AG04450 (cell line): ENCODE results near the gene RILPL2. TPM values are rescaled to one million over a fixed set of nuclear protein-coding genes. Genes with fewer than 3 reads are reported as not detected.
"Not testable (repeated sequence)": the region's sequence is repeated elsewhere in the genome, so short reads cannot be mapped to it uniquely, and the experiment has no call there.

ENCODE experiments used
- CTCF ChIA-PET: fragments of 300-600, 350-600 bp; formaldehyde crosslinking; extraction: SDS; loops from one replicate; lab custom pipeline; 2022; ENCODE audit warnings: antibody characterized with exemption, inconsistent platforms; lab: Charles Lee
- POLR2A ChIA-PET: fragments of 350-600 bp; formaldehyde crosslinking; extraction: SDS; loops from one replicate; lab custom pipeline; 2021; ENCODE audit warnings: antibody characterized with exemption, inconsistent platforms; lab: Yijun Ruan, JAX
- DNase-seq: peaks from one replicate; pipeline ENCODE4 v3.0.0-alpha.2; 2011; ENCODE audit warnings: low read depth, low spot score
- H3K27ac ChIP-seq: one replicate; pipeline ENCODE4 v1.5.1; 2012; ENCODE audit warnings: low read depth, low read length, control low read depth
- H3K27me3 ChIP-seq: one replicate; pipeline ENCODE4 v1.6.0; 2012; ENCODE audit warnings: low read length; ENCODE audit not compliant: control insufficient read depth, insufficient read depth
- H3K4me3 ChIP-seq: 2 replicates; pipeline ENCODE4 v1.5.1; 2011; ENCODE audit warnings: mild to moderate bottlenecking, low read depth, low read length, control low read depth
- H3K9me3 ChIP-seq: 2 replicates; pipeline ENCODE4 v1.5.1; 2012; ENCODE audit warnings: low read length; ENCODE audit not compliant: control insufficient read depth, insufficient read depth
- CTCF ChIP-seq: IDR thresholded peaks from 2 replicates; pipeline ENCODE4 v1.5.1; 2011; ENCODE audit warnings: low read depth, low read length, control low read depth, inconsistent platforms
- polyA plus RNA-seq: library from polyadenylated mRNA; depleted of rRNA; stranded (reverse); fragments of >200 nt; gene quantifications from 2 replicates; pipeline ENCODE4 v1.2.3, GENCODE V29; 2011

Gene RILPL2
- polyA plus RNA-seq, 1 experiment: 2.9 TPM

GRCh38 chr12:123388177-123388950, 48.1 kb downstream of the RILPL2 start:
- H3K4me3 ChIP-seq: peak overlapping the region; percentile 71
- ChIA-PET CTCF (no interaction called here), POLR2A (interaction anchor here (0.7 to 1.4 kb wide), 2 partner anchors 23 kb away, joined by 3 read pairs; no protein-coding TSS in a partner anchor)
- H3K9me3 ChIP-seq: no peaks in the 10 kb centered on the region; the same call in 1 of the 2 replicates
- peak overlapping the region; percentile 65 for H3K27ac ChIP-seq
- TF ChIP-seq CTCF: no peak
- no peaks in the 10 kb centered on the region for H3K27me3 ChIP-seq
- no peak for DNase-seq

GRCh38 chr12:123387508-123388176, 48.8 kb downstream of the RILPL2 start:
- POLR2A ChIA-PET: interaction anchor here (1.4 kb wide), 1 partner anchor 22 kb away, joined by 3 read pairs; no protein-coding TSS in a partner anchor
- Histone ChIP-seq H3K4me3 (peak overlapping the region; percentile 71), H3K27ac (peak overlapping the region; percentile 65), H3K9me3 (no peaks in the 10 kb centered on the region; the same call in 1 of the 2 replicates), H3K27me3 (no peaks in the 10 kb centered on the region)
- CTCF ChIA-PET: no interaction called here
- TF ChIP-seq CTCF: no peak
- DNase-seq: no peak

GRCh38 chr12:123385536-123385935, 50.9 kb downstream of the RILPL2 start:
- not testable (repeated sequence) for DNase-seq, H3K9me3 ChIP-seq, H3K4me3 ChIP-seq, H3K27me3 ChIP-seq, H3K27ac ChIP-seq
- CTCF ChIA-PET: interaction anchor here (0.6 to 1.0 kb wide), 3 partner anchors 20 to 196 kb away, joined by 4 to 9 read pairs (median 7); no protein-coding TSS in a partner anchor
- POLR2A ChIA-PET: interaction anchor here (0.7 kb wide), 1 partner anchor 216 kb away, joined by 4 read pairs; no protein-coding TSS in a partner anchor

GRCh38 chr12:123384994-123385376, 51.5 kb downstream of the RILPL2 start:
- DNase-seq: no peak

More at GRCh38 chr12:123384994-123385376, 51.5 kb downstream of the RILPL2 start:
- ChIA-PET POLR2A (no interaction called here), CTCF (interaction anchor here (1.0 to 1.6 kb wide), 2 partner anchors 20 to 197 kb away, joined by 4 to 10 read pairs; partner anchors contain the start of gene SBNO1)
- no peaks in the 10 kb centered on the region; the same call in 1 of the 2 replicates for H3K9me3 ChIP-seq
- H3K4me3 ChIP-seq: peak overlapping the region; percentile 76
- H3K27ac ChIP-seq: peak overlapping the region; percentile 81
- TF ChIP-seq CTCF: peak; percentile 25
- H3K27me3 ChIP-seq: no peaks in the 10 kb centered on the region
